Fibroblast of lung (primary cell): ENCODE measurements around the gene PXDN.

ENCODE experiments used
- EZH2 ChIP-seq: IDR thresholded peaks from 2 replicates; pipeline ENCODE4 v1.5.1; 2012; ENCODE audit warnings: low read length, control low read depth, mild to moderate bottlenecking; ENCODE audit errors: missing control alignments
- TF ChIP-seq, protein P1 (sequence below), 2 donors: IDR thresholded peaks in 1 of 2; conservative IDR thresholded peaks in 1 of 2; 1 replicate in 1 of 2; 2 replicates in 1 of 2; pipeline ENCODE4 v1.5.1; 2011 to 2012; ENCODE audit warnings: low read length in 2 of 2, control low read depth in 1 of 2, inconsistent platforms in 1 of 2, low read depth in 1 of 2, mild to moderate bottlenecking in 1 of 2

- TF ChIP-seq, protein P1, sequence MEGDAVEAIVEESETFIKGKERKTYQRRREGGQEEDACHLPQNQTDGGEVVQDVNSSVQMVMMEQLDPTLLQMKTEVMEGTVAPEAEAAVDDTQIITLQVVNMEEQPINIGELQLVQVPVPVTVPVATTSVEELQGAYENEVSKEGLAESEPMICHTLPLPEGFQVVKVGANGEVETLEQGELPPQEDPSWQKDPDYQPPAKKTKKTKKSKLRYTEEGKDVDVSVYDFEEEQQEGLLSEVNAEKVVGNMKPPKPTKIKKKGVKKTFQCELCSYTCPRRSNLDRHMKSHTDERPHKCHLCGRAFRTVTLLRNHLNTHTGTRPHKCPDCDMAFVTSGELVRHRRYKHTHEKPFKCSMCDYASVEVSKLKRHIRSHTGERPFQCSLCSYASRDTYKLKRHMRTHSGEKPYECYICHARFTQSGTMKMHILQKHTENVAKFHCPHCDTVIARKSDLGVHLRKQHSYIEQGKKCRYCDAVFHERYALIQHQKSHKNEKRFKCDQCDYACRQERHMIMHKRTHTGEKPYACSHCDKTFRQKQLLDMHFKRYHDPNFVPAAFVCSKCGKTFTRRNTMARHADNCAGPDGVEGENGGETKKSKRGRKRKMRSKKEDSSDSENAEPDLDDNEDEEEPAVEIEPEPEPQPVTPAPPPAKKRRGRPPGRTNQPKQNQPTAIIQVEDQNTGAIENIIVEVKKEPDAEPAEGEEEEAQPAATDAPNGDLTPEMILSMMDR (conservative IDR thresholded peaks at IDR 0.05 in 1 of 2, IDR thresholded peaks at IDR 0.05 in 1 of 2; ENCODE audit: low read depth in 1 of 2, low read length in 2 of 2), result no peak
- TF ChIP-seq EZH2, result no peak
These were observed 39.8 kb upstream of the PXDN start for GRCh38 chr2:1784087-1784486.
